ENCODE data around the gene USP33. TPM values are rescaled to one million over a fixed set of nuclear protein-coding genes. Genes with fewer than 3 reads are reported as not detected.

Gene USP33
- total and polyA plus RNA-seq, 2 of the 13 experiments (the other 11 are each of a cell fraction or from before 2014, with no cell fraction given) = 32.0 to 49.1 TPM

DNA sequence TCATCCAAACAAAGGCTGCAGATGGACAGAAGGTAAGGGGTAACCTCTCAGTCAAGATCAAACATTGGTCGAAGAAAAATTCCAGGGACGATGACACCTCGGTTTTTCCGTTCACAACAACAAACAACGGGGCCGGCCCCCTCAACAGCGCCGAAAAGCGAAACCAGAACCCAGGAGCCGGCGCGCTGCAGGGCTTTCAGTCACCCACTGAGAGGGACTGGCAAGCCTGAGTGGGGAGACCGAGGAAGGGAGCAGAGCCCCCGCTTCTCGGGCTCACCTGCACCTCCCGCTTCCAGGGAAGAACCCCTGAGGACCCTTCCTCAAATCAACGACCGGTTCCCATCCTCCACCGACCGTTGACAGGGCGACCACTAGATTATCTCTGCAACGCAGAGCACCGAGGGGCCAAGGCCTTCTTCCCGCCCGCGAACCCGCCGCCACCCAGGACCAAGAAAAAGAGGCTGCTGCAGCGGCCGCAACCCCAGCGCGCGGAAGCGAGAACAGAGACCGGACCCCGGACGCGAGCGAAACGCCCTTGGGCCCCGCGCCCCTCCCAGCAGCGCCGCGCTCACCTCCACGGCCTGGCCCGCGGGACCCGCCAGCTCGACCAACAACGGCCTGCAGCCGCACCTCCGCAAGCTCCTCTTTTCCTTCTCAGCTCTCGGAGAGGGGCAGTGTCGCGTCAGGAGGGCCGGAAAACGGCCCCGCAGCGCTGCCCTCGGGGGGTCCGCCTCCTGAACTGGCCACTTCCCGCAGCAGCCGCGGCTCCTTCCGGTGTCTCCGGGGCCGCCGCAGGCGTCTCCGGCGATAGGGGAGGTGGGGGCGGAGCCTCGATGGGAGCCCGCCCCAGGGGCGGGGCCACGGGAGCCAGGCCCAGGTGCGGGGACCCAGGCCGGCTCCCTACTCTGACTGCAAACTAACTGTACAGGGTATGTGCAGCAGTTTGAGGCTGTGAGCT lies at the start of gene USP33 (continued):
- TF ChIP-seq ZNF446 (CRISPR knock-in tag; IDR thresholded peaks at IDR 0.05) = 0 out of 2 replicates have a peak, but pooled peaks have one; percentile 76
- peak; percentile 17; the same call in 1 of the 2 replicates for TF ChIP-seq HOXD1 (CRISPR knock-in tag; IDR thresholded peaks at IDR 0.05)
- no peak; the same call in 1 of the 2 replicates for TF ChIP-seq ZNF331 (CRISPR knock-in tag; IDR thresholded peaks at IDR 0.05)
- TF ChIP-seq ZSCAN29 (CRISPR knock-in tag; conservative IDR thresholded peaks at IDR 0.05) = 0 out of 2 replicates have a peak, but pooled peaks have one; percentile 52
- no peak for TF ChIP-seq ESRRA (CRISPR knock-in tag; IDR thresholded peaks at IDR 0.05; ENCODE audit: low read depth)
- TF ChIP-seq, protein P1, sequence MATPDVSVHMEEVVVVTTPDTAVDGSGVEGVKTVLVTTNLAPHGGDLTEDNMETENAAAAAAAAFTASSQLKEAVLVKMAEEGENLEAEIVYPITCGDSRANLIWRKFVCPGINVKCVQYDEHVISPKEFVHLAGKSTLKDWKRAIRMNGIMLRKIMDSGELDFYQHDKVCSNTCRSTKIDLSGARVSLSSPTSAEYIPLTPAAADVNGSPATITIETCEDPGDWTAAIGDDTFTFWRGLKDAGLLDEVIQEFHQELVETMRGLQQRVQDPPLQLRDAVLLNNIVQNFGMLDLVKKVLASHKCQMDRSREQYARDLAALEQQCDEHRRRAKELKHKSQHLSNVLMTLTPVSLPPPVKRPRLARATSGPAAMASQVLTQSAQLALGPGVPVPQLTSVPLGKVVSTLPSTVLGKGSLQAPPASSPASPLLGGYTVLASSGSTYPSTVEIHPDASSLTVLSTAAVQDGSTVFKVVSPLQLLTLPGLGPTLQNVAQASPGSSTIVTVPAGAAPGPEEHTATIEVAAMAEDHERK (CRISPR knock-in tag; IDR thresholded peaks at IDR 0.05; ENCODE audit: low read depth) = no peak
- 0 out of 2 replicates have a peak, but pooled peaks have one; percentile 61 for TF ChIP-seq FLYWCH1 (CRISPR knock-in tag; IDR thresholded peaks at IDR 0.05)
- peak; percentile 83; the same call in 1 of the 2 replicates for TF ChIP-seq MTA1 (CRISPR knock-in tag; IDR thresholded peaks at IDR 0.05; ENCODE audit: borderline replicate concordance)
- TF ChIP-seq, protein P2, sequence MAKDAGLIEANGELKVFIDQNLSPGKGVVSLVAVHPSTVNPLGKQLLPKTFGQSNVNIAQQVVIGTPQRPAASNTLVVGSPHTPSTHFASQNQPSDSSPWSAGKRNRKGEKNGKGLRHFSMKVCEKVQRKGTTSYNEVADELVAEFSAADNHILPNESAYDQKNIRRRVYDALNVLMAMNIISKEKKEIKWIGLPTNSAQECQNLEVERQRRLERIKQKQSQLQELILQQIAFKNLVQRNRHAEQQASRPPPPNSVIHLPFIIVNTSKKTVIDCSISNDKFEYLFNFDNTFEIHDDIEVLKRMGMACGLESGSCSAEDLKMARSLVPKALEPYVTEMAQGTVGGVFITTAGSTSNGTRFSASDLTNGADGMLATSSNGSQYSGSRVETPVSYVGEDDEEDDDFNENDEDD (CRISPR knock-in tag; IDR thresholded peaks at IDR 0.05; ENCODE audit: borderline replicate concordance) = peak; percentile 27; the same call in 1 of the 2 replicates
- TF ChIP-seq ZNF839 (CRISPR knock-in tag; IDR thresholded peaks at IDR 0.05; ENCODE audit: borderline replicate concordance) = peak; percentile 51; the same call in 1 of the 2 replicates
- TF ChIP-seq, protein P3, sequence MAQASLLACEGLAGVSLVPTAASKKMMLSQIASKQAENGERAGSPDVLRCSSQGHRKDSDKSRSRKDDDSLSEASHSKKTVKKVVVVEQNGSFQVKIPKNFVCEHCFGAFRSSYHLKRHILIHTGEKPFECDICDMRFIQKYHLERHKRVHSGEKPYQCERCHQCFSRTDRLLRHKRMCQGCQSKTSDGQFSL (CRISPR knock-in tag; IDR thresholded peaks at IDR 0.05) = peak; percentile 56; the same call in 1 of the 2 replicates
- peak; percentile 79 for TF ChIP-seq YEATS4 (CRISPR knock-in tag; IDR thresholded peaks at IDR 0.05; ENCODE audit: borderline replicate concordance)
- peak; percentile 78 for TF ChIP-seq YY1 (IDR thresholded peaks at IDR 0.05; ENCODE audit: insufficient read depth, insufficient replicate concordance, low read depth, low read length)
- no peak for TF ChIP-seq ZNF75D (CRISPR knock-in tag; IDR thresholded peaks at IDR 0.05; ENCODE audit: borderline replicate concordance)
- 0 out of 2 replicates have a peak, but pooled peaks have one; percentile 20 for TF ChIP-seq BHLHE40 (IDR thresholded peaks at IDR 0.05; ENCODE audit: low read length)
- TF ChIP-seq, protein P4, sequence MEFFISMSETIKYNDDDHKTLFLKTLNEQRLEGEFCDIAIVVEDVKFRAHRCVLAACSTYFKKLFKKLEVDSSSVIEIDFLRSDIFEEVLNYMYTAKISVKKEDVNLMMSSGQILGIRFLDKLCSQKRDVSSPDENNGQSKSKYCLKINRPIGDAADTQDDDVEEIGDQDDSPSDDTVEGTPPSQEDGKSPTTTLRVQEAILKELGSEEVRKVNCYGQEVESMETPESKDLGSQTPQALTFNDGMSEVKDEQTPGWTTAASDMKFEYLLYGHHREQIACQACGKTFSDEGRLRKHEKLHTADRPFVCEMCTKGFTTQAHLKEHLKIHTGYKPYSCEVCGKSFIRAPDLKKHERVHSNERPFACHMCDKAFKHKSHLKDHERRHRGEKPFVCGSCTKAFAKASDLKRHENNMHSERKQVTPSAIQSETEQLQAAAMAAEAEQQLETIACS (CRISPR knock-in tag; IDR thresholded peaks at IDR 0.05) = peak; percentile 55; the same call in 1 of the 2 replicates
- no peak for TF ChIP-seq TBX3 (IDR thresholded peaks at IDR 0.05; ENCODE audit: borderline replicate concordance)
- no peak for TF ChIP-seq CCAR2 (optimal IDR thresholded peaks at IDR 0.05; ENCODE audit: low read depth, low read length)
- TF ChIP-seq IRF2 (CRISPR knock-in tag; IDR thresholded peaks at IDR 0.05) = peak; percentile 58
- peak; percentile 67 for TF ChIP-seq ZNF264 (CRISPR knock-in tag; IDR thresholded peaks at IDR 0.05)
- TF ChIP-seq U2AF1 (optimal IDR thresholded peaks at IDR 0.05; ENCODE audit: low read depth, low read length) = no peak
- 0 out of 2 replicates have a peak, but pooled peaks have one; percentile 47 for TF ChIP-seq BRCA1 (CRISPR knock-in tag; IDR thresholded peaks at IDR 0.05)
- peak; percentile 72; the same call in 1 of the 2 replicates for TF ChIP-seq ZNF776 (CRISPR knock-in tag; IDR thresholded peaks at IDR 0.05)
- no peak for TF ChIP-seq MEIS1 (CRISPR knock-in tag; IDR thresholded peaks at IDR 0.05; ENCODE audit: borderline replicate concordance)
- no peak for TF ChIP-seq ZNF766 (CRISPR knock-in tag; IDR thresholded peaks at IDR 0.05; ENCODE audit: borderline replicate concordance)
